ENCODE measurements around the gene ANKRD62.

DNA sequence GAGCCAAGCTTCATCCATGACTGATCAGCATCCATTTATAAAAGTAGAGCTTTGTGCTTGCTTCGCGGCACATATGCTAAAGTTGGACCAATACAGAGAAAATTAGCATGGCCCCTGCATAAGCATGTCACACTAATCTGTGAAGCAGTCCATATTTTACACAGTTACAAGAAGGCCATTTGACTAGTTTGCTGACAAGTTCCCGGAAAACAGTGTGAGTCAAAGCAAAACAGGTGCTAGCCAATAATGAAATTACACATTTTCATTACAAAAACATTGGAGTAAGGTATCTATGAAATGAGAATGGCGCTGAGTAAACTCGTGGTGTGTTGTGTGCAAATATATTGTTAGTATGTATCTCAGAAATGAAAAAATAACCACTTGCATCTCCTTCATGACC lies 4.7 kb downstream of the ANKRD62 start:
- no peak for TF ChIP-seq POLR2AphosphoS5 (IDR thresholded peaks at IDR 0.05; ENCODE audit: borderline replicate concordance, low read depth, low read length)
- no peak for TF ChIP-seq EZH2 (IDR thresholded peaks at IDR 0.05)
- TF ChIP-seq FOXP2 (optimal IDR thresholded peaks at IDR 0.05; ENCODE audit: control extremely low read depth, extremely low read length, insufficient read depth) = no peak

All from SK-N-MC (cell line).